ENCODE results near the gene COMMD4.

The COMMD4 gene

GRCh38 chr15:75357976-75358673 is 22.3 kb downstream of the COMMD4 start:
- no peak for DNase-seq

- DNase-seq = no peak
Measured at GRCh38 chr15:75358771-75359536, 23.1 kb downstream of the COMMD4 start.

GRCh38 chr15:75359537-75360250 is 23.8 kb downstream of the COMMD4 start:
- no peak for DNase-seq

- no peak for DNase-seq
Measured at GRCh38 chr15:75360391-75360790, 24.5 kb downstream of the COMMD4 start.

GRCh38 chr15:75360856-75361255 is 25.0 kb downstream of the COMMD4 start:
- no peak for DNase-seq

GRCh38 chr15:75361361-75361988 is 25.6 kb downstream of the COMMD4 start:
- DNase-seq = no peak

- no peak for DNase-seq
Measured at GRCh38 chr15:75361989-75362641, 26.3 kb downstream of the COMMD4 start.

- no peak for DNase-seq
Measured at GRCh38 chr15:75362642-75363249, 26.9 kb downstream of the COMMD4 start.

GRCh38 chr15:75363786-75364185 is 27.9 kb downstream of the COMMD4 start:
- DNase-seq = no peak

GRCh38 chr15:75364881-75365280 is 29.0 kb downstream of the COMMD4 start:
- DNase-seq = no peak

- DNase-seq = no peak
Measured at GRCh38 chr15:75366163-75366562, 30.3 kb downstream of the COMMD4 start.

- DNase-seq = no peak
Measured at GRCh38 chr15:75367006-75367405, 31.1 kb downstream of the COMMD4 start.

GRCh38 chr15:75367406-75367912 is 31.6 kb downstream of the COMMD4 start:
- DNase-seq = no peak

- DNase-seq = peak; percentile 90
Measured at GRCh38 chr15:75367913-75368688, 32.2 kb downstream of the COMMD4 start, which contains the start of gene MAN2C1. MAN2C1 (minus strand) TSS chr15:75368607; CDS start chr15:75368583, 24 bp downstream.

- DNase-seq = no peak
Measured at GRCh38 chr15:75368689-75369239, 32.9 kb downstream of the COMMD4 start.

GRCh38 chr15:75369897-75370581 is 34.2 kb downstream of the COMMD4 start:
- DNase-seq = no peak

GRCh38 chr15:75371486-75371885 is 35.6 kb downstream of the COMMD4 start:
- DNase-seq = no peak

- DNase-seq = no peak
Measured at GRCh38 chr15:75371901-75372688, 36.2 kb downstream of the COMMD4 start.

- no peak for DNase-seq
Measured at GRCh38 chr15:75380773-75381172, 44.9 kb downstream of the COMMD4 start.

All from NCI-H524 treated with DMSO at 0.1 percent for 48 hours (cell line).